GM10266 (cell line): ENCODE results near the gene SQSTM1.

ENCODE experiments used
- DNase-seq: peaks from one replicate; pipeline ENCODE4 v3.0.0; 2012; ENCODE audit errors: extremely low spot score
- TF ChIP-seq, protein P1 (sequence below): IDR thresholded peaks from 2 replicates; pipeline ENCODE4 v1.5.1; 2012; ENCODE audit warnings: mild to moderate bottlenecking, low read depth; ENCODE audit not compliant: control insufficient read depth, insufficient read depth; ENCODE audit errors: missing control alignments

SQSTM1 gene

GRCh38 chr5:179822444-179822990 is 1.8 kb downstream of the SQSTM1 start:
- DNase-seq, result no peak
- TF ChIP-seq, protein P1, sequence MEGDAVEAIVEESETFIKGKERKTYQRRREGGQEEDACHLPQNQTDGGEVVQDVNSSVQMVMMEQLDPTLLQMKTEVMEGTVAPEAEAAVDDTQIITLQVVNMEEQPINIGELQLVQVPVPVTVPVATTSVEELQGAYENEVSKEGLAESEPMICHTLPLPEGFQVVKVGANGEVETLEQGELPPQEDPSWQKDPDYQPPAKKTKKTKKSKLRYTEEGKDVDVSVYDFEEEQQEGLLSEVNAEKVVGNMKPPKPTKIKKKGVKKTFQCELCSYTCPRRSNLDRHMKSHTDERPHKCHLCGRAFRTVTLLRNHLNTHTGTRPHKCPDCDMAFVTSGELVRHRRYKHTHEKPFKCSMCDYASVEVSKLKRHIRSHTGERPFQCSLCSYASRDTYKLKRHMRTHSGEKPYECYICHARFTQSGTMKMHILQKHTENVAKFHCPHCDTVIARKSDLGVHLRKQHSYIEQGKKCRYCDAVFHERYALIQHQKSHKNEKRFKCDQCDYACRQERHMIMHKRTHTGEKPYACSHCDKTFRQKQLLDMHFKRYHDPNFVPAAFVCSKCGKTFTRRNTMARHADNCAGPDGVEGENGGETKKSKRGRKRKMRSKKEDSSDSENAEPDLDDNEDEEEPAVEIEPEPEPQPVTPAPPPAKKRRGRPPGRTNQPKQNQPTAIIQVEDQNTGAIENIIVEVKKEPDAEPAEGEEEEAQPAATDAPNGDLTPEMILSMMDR, result no peak

GRCh38 chr5:179823937-179824744 is 3.4 kb downstream of the SQSTM1 start:
- no peak for DNase-seq

DNA sequence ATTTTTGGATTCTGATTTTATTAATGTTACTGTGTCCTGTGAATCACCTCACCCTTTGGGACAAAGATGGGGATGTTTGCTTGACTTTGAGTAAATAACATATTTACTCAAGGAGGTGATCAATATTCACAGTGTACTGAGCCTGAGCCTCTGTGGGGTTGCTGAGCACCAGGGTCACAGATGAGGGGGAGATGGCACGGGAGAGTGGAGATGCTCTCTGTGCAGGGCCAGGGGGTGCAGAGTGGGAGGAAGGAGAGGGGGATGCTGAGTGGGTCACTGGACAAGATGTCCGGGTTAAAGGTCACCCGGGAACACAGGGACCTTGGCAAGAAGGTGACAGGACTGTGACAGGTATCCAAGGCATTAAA is 4.0 kb downstream of the SQSTM1 start:
- TF ChIP-seq, protein P1, result no peak
- DNase-seq, result no peak

More at GRCh38 chr5:179823937-179824744, 3.4 kb downstream of the SQSTM1 start:
- TF ChIP-seq, protein P1, result no peak

GRCh38 chr5:179825655-179826182 is 5.0 kb downstream of the SQSTM1 start:
- TF ChIP-seq, protein P1, result no peak
- no peak for DNase-seq

DNA sequence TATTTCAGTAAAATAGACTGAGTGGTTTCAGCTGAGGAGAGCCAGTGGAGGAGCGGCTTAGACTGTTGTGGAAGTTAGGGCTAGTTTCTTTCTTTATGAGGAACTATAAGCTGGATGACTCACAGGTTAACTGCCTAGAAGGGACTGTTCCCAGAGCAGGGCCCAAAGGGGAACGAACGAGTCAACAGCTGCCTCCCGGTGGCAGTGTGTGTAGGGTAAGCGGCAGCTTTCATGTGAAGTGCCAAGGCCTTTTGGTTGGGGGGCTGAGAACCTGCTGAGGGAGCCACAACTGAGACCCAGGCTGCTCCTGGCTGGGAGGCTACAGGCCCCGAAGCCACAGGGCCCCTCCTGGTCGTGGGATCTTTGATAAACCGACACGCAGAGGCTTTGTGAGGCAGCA is 7.0 kb downstream of the SQSTM1 start:
- TF ChIP-seq, protein P1, result no peak
- DNase-seq, result no peak

DNA sequence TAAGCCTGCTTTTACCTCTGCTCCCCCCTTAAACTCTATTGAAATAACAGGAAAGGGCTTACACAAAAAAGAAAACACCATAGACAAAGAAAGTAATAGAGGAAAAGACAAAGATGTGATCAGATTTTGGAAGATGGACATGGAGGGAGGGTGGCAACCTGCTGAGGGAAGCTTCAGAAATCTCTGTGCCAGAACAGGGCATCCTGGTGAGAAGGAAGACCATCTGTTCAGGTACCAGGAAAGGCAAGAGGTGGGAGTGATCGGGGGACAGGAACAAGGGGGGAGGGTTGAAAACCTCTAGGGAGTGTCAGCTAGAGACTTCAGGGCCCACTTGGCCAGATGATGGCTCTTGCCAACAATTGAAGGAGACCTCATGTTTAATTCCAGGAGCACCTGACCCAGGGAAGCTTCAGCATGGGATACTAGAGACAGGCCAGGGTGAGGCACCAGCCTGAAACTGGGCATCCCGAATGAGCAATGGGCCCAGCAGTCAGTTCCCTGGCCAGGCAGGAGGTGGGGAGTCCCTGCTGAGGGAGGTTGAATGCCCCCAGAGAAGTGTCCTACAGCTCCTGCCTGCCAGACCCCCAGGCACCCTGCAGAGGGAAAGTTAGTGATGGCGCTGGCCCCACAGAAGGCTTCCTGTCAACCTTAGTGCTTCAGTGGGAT is 8.2 kb downstream of the SQSTM1 start:
- DNase-seq, result no peak
- TF ChIP-seq, protein P1, result no peak
